Measurements from ENCODE around the gene HTR3A.

HTR3A gene

GRCh38 chr11:114019046-114019445 lies 44.1 kb downstream of the HTR3A start:
- no peak for DNase-seq (ENCODE audit: low read depth)

GRCh38 chr11:114019574-114019973 lies 44.7 kb downstream of the HTR3A start:
- no peak for DNase-seq (ENCODE audit: low read depth)

GRCh38 chr11:114025329-114025907 lies 50.5 kb downstream of the HTR3A start:
- DNase-seq (ENCODE audit: low read depth): no peak

GRCh38 chr11:114026355-114026754 lies 51.4 kb downstream of the HTR3A start:
- DNase-seq (ENCODE audit: low read depth): no peak

- DNase-seq (ENCODE audit: low read depth): no peak
Measured at GRCh38 chr11:114027391-114027790, 52.5 kb downstream of the HTR3A start.

- no peak for DNase-seq (ENCODE audit: low read depth)
Measured at GRCh38 chr11:114027926-114028325, 53.0 kb downstream of the HTR3A start.

- no peak for DNase-seq (ENCODE audit: low read depth)
Measured at GRCh38 chr11:114031246-114031966, 56.5 kb downstream of the HTR3A start.

GRCh38 chr11:114031967-114032320 lies 57.0 kb downstream of the HTR3A start:
- no peak for DNase-seq (ENCODE audit: low read depth)

- DNase-seq (ENCODE audit: low read depth): no peak
Measured at GRCh38 chr11:114033066-114033465, 58.2 kb downstream of the HTR3A start.

GRCh38 chr11:114033572-114033971 lies 58.7 kb downstream of the HTR3A start:
- no peak for DNase-seq (ENCODE audit: low read depth)

- DNase-seq (ENCODE audit: low read depth): no peak
Measured at GRCh38 chr11:114034956-114035355, 60.0 kb downstream of the HTR3A start.

GRCh38 chr11:114036147-114036811 lies 61.4 kb downstream of the HTR3A start:
- DNase-seq (ENCODE audit: low read depth): peak; percentile 77

GRCh38 chr11:114036958-114037357 lies 62.0 kb downstream of the HTR3A start:
- no peak for DNase-seq (ENCODE audit: low read depth)

GRCh38 chr11:114039551-114039950 lies 64.6 kb downstream of the HTR3A start:
- no peak for DNase-seq (ENCODE audit: low read depth)
